Measurements from ENCODE around the gene TFPI. TPM values are rescaled to one million over a fixed set of nuclear protein-coding genes. Genes with fewer than 3 reads are reported as not detected.

TFPI gene
- total RNA-seq, 1 experiment from 2014 or later: 8.4 TPM

DNA sequence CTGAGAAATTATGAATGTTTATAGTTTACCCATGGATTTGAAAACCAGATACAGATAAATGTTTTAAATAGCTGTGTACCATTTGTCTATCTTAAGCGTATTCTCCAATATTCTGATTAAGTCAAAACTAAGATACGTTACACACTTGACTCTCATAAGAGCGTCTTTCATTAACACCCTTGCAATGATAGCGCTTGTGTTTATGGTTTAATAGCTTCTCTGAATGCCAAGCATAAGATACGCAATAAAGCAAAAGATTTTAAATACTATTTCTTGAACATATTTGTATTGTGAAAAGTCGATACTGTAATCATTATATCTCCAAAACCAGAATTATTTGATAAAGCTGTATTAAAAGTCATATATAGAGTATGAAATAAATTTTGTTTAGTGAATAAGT lies 109.2 kb downstream of the TFPI start:
- no peaks in the 10 kb centered on the region for H3K27me3 Mint-ChIP-seq (ENCODE audit: low read depth)
- no peaks in the 10 kb centered on the region for H3K36me3 Mint-ChIP-seq
- no peak for ATAC-seq
- no peak overlapping the region for H3K4me3 Mint-ChIP-seq
- H3K9me3 Mint-ChIP-seq: no peaks in the 10 kb centered on the region
- POLR2A ChIA-PET: no interaction called here
- no peak for DNase-seq (ENCODE audit: low spot score)
- peaks cover 13% of the 10 kb centered on the region for H3K4me1 Mint-ChIP-seq
- CTCF ChIA-PET: no interaction called here
- TF ChIP-seq, protein P1, sequence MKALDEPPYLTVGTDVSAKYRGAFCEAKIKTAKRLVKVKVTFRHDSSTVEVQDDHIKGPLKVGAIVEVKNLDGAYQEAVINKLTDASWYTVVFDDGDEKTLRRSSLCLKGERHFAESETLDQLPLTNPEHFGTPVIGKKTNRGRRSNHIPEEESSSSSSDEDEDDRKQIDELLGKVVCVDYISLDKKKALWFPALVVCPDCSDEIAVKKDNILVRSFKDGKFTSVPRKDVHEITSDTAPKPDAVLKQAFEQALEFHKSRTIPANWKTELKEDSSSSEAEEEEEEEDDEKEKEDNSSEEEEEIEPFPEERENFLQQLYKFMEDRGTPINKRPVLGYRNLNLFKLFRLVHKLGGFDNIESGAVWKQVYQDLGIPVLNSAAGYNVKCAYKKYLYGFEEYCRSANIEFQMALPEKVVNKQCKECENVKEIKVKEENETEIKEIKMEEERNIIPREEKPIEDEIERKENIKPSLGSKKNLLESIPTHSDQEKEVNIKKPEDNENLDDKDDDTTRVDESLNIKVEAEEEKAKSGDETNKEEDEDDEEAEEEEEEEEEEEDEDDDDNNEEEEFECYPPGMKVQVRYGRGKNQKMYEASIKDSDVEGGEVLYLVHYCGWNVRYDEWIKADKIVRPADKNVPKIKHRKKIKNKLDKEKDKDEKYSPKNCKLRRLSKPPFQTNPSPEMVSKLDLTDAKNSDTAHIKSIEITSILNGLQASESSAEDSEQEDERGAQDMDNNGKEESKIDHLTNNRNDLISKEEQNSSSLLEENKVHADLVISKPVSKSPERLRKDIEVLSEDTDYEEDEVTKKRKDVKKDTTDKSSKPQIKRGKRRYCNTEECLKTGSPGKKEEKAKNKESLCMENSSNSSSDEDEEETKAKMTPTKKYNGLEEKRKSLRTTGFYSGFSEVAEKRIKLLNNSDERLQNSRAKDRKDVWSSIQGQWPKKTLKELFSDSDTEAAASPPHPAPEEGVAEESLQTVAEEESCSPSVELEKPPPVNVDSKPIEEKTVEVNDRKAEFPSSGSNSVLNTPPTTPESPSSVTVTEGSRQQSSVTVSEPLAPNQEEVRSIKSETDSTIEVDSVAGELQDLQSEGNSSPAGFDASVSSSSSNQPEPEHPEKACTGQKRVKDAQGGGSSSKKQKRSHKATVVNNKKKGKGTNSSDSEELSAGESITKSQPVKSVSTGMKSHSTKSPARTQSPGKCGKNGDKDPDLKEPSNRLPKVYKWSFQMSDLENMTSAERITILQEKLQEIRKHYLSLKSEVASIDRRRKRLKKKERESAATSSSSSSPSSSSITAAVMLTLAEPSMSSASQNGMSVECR (CRISPR knock-in tag; IDR thresholded peaks at IDR 0.05; ENCODE audit: borderline replicate concordance): no peak
- TF ChIP-seq, protein P2, sequence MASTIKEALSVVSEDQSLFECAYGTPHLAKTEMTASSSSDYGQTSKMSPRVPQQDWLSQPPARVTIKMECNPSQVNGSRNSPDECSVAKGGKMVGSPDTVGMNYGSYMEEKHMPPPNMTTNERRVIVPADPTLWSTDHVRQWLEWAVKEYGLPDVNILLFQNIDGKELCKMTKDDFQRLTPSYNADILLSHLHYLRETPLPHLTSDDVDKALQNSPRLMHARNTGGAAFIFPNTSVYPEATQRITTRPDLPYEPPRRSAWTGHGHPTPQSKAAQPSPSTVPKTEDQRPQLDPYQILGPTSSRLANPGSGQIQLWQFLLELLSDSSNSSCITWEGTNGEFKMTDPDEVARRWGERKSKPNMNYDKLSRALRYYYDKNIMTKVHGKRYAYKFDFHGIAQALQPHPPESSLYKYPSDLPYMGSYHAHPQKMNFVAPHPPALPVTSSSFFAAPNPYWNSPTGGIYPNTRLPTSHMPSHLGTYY (CRISPR knock-in tag; IDR thresholded peaks at IDR 0.05): no peak
- no peak for TF ChIP-seq RORB (CRISPR knock-in tag; IDR thresholded peaks at IDR 0.05)
- TF ChIP-seq NFE2L1 (CRISPR knock-in tag; IDR thresholded peaks at IDR 0.05): no peak
- TF ChIP-seq, protein P3, sequence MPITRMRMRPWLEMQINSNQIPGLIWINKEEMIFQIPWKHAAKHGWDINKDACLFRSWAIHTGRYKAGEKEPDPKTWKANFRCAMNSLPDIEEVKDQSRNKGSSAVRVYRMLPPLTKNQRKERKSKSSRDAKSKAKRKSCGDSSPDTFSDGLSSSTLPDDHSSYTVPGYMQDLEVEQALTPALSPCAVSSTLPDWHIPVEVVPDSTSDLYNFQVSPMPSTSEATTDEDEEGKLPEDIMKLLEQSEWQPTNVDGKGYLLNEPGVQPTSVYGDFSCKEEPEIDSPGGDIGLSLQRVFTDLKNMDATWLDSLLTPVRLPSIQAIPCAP (CRISPR knock-in tag; IDR thresholded peaks at IDR 0.05): no peak
- no peak for TF ChIP-seq CBFB (CRISPR knock-in tag; IDR thresholded peaks at IDR 0.05; ENCODE audit: low read depth)
- TF ChIP-seq, protein P4, sequence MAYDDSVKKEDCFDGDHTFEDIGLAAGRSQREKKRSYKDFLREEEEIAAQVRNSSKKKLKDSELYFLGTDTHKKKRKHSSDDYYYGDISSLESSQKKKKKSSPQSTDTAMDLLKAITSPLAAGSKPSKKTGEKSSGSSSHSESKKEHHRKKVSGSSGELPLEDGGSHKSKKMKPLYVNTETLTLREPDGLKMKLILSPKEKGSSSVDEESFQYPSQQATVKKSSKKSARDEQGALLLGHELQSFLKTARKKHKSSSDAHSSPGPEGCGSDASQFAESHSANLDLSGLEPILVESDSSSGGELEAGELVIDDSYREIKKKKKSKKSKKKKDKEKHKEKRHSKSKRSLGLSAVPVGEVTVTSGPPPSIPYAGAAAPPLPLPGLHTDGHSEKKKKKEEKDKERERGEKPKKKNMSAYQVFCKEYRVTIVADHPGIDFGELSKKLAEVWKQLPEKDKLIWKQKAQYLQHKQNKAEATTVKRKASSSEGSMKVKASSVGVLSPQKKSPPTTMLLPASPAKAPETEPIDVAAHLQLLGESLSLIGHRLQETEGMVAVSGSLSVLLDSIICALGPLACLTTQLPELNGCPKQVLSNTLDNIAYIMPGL (CRISPR knock-in tag; IDR thresholded peaks at IDR 0.05): no peak
- no peak for TF ChIP-seq ZNF232 (CRISPR knock-in tag; IDR thresholded peaks at IDR 0.05)
- TF ChIP-seq, protein P5, sequence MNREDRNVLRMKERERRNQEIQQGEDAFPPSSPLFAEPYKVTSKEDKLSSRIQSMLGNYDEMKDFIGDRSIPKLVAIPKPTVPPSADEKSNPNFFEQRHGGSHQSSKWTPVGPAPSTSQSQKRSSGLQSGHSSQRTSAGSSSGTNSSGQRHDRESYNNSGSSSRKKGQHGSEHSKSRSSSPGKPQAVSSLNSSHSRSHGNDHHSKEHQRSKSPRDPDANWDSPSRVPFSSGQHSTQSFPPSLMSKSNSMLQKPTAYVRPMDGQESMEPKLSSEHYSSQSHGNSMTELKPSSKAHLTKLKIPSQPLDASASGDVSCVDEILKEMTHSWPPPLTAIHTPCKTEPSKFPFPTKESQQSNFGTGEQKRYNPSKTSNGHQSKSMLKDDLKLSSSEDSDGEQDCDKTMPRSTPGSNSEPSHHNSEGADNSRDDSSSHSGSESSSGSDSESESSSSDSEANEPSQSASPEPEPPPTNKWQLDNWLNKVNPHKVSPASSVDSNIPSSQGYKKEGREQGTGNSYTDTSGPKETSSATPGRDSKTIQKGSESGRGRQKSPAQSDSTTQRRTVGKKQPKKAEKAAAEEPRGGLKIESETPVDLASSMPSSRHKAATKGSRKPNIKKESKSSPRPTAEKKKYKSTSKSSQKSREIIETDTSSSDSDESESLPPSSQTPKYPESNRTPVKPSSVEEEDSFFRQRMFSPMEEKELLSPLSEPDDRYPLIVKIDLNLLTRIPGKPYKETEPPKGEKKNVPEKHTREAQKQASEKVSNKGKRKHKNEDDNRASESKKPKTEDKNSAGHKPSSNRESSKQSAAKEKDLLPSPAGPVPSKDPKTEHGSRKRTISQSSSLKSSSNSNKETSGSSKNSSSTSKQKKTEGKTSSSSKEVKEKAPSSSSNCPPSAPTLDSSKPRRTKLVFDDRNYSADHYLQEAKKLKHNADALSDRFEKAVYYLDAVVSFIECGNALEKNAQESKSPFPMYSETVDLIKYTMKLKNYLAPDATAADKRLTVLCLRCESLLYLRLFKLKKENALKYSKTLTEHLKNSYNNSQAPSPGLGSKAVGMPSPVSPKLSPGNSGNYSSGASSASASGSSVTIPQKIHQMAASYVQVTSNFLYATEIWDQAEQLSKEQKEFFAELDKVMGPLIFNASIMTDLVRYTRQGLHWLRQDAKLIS (CRISPR knock-in tag; IDR thresholded peaks at IDR 0.05; ENCODE audit: borderline replicate concordance): no peak
- TF ChIP-seq CREM (CRISPR knock-in tag; IDR thresholded peaks at IDR 0.05): no peak
- TF ChIP-seq, protein P6, sequence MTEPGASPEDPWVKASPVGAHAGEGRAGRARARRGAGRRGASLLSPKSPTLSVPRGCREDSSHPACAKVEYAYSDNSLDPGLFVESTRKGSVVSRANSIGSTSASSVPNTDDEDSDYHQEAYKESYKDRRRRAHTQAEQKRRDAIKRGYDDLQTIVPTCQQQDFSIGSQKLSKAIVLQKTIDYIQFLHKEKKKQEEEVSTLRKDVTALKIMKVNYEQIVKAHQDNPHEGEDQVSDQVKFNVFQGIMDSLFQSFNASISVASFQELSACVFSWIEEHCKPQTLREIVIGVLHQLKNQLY (CRISPR knock-in tag; IDR thresholded peaks at IDR 0.05): no peak
- TF ChIP-seq NFYB (CRISPR knock-in tag; conservative IDR thresholded peaks at IDR 0.05; ENCODE audit: low read depth): no peak
- no peak for TF ChIP-seq ZNF219 (CRISPR knock-in tag; IDR thresholded peaks at IDR 0.05; ENCODE audit: borderline replicate concordance)
- no peak overlapping the region for H3K27ac Mint-ChIP-seq
